Esophagus muscularis mucosa (tissue), 3 donors: Measurements from ENCODE around the gene GCGR.

Source experiments
- CTCF ChIP-seq, 3 experiments: fragments of 200-600 bp in 2 of 3; fragments of 450-650 bp in 1 of 3; sonication (generic) in 2 of 3; IDR thresholded peaks; one replicate each; pipeline ENCODE4 v1.5.1; 2017 to 2019; ENCODE audit warnings: antibody characterized with exemption in 3 of 3, mild to moderate bottlenecking in 2 of 3, moderate library complexity in 1 of 3
- EP300 ChIP-seq: sonication (generic); formaldehyde crosslinking; IDR thresholded peaks from one replicate; pipeline ENCODE4 v1.6.1; 2017; ENCODE audit warnings: antibody characterized with exemption

- TF ChIP-seq CTCF (IDR thresholded peaks at IDR 0.05): no peak
- TF ChIP-seq EP300: no peak
Measured at GRCh38 chr17:81851423-81851822, 47.5 kb downstream of the GCGR start.
